Measurements from ENCODE around the gene COQ8A. TPM values are rescaled to one million over a fixed set of nuclear protein-coding genes. Genes with fewer than 3 reads are reported as not detected.
A peak's percentile ranks its signal among the peaks of the same experiment; 100 is the strongest.

The COQ8A gene
- total and polyA plus RNA-seq, 10 of the 15 experiments (the other 5 are each of a cell fraction or from before 2014, with no cell fraction given) = 0.72 to 24.8 (median 12.1) TPM

GRCh38 chr1:226951286-226952117 is 11.4 kb downstream of the COQ8A start:
- H2AFZ ChIP-seq (ENCODE audit: control insufficient read depth, low read depth, low read length) = no peak overlapping the region
- no peak for FAIRE-seq
- no peaks in the 10 kb centered on the region; the same call in 2 of the 3 replicates for H3K9me3 ChIP-seq (replicated peaks; ENCODE audit: control insufficient read depth, insufficient read depth, low read length)
- H3K4me1 ChIP-seq (ENCODE audit: control insufficient read depth, insufficient read depth, low read length) = no peaks in the 10 kb centered on the region
- RAD21 ChIA-PET (ENCODE audit: unreplicated experiment) = no interaction called here
- no peak overlapping the region for H3K4me2 ChIP-seq (ENCODE audit: control insufficient read depth, insufficient read depth)
- no peaks in the 10 kb centered on the region for H3K79me2 ChIP-seq (ENCODE audit: control insufficient read depth, insufficient read depth, low read length)
- intact Hi-C loops (cut with micrococcal nuclease; ENCODE audit: unreplicated experiment) = no loop called here
- H3K36me3 ChIP-seq (ENCODE audit: control insufficient read depth in 2 of 2, insufficient read depth in 2 of 2, low read length in 1 of 2) = no peaks in the 10 kb centered on the region
- in situ Hi-C loops (cut with MboI) = no loop called here
- H4K20me1 ChIP-seq (ENCODE audit: control insufficient read depth, insufficient read depth) = no peaks in the 10 kb centered on the region
- no peak overlapping the region for H3K9ac ChIP-seq (ENCODE audit: control insufficient read depth, insufficient read depth, low read length)
- H3K27me3 ChIP-seq (replicated peaks in 1 of 2; ENCODE audit: control insufficient read depth in 2 of 2, insufficient read depth in 2 of 2, low read length in 1 of 2) = no peaks in the 10 kb centered on the region
- ATAC-seq = no peak; the same call in 2 of the 3 replicates
- no peak overlapping the region for H3K27ac ChIP-seq (ENCODE audit: control insufficient read depth, insufficient read depth)
- SMC1A ChIA-PET (ENCODE audit: uncharacterized antibody, unreplicated experiment) = no interaction called here
- no peak for TF ChIP-seq SIX5 (IDR thresholded peaks at IDR 0.05; ENCODE audit: low read depth, low read length, severe bottlenecking)
- TF ChIP-seq ZBTB40 (IDR thresholded peaks at IDR 0.05; ENCODE audit: borderline replicate concordance) = peak; percentile 83
- CTCF ChIA-PET = no interaction called here
- BruUV-seq (replicated peaks) = no TSS peak
- DNase-seq (ENCODE audit: low read depth, low spot score) = no peak
- H3K4me3 ChIP-seq = no peak overlapping the region
- POLR2A ChIA-PET = interaction anchor here (0.6 kb wide), 1 partner anchor 10 kb away, joined by 3 read pairs; no protein-coding TSS in a partner anchor
- 65% methylated on average over 12 of the region's 12 CpGs for WGBS (ENCODE audit: insufficient coverage, insufficient replicate concordance, low lambda C conversion rate, missing lambda C conversion rate)

Data from GM12878 (cell line).